ENCODE measurements around the gene EPSTI1.

EPSTI1 gene

GRCh38 chr13:43014162-43014561, 22.1 kb upstream of the EPSTI1 start:
- Histone ChIP-seq H3K9me3 (ENCODE audit: low read length) (no peaks in the 10 kb centered on the region), H3K36me3 (ENCODE audit: insufficient read depth, low read length) (no peaks in the 10 kb centered on the region), H3K79me2 (ENCODE audit: insufficient read depth, low read length) (no peaks in the 10 kb centered on the region), H3K27me3 (ENCODE audit: insufficient read depth, low read length) (no peaks in the 10 kb centered on the region), H3K27ac (ENCODE audit: low read depth, low read length, poor library complexity, severe bottlenecking) (no peak overlapping the region), H2AFZ (ENCODE audit: low read length) (no peak overlapping the region), H3K4me2 (ENCODE audit: low read length) (no peak overlapping the region), H3K9ac (ENCODE audit: low read length) (no peak overlapping the region), H3F3A (ENCODE audit: insufficient read depth, low read length) (no peaks in the 10 kb centered on the region), H4K20me1 (ENCODE audit: insufficient read depth, low read length) (no peaks in the 10 kb centered on the region), H3K9me2 (ENCODE audit: low read depth, low read length) (no peaks in the 10 kb centered on the region), H3K4me1 (ENCODE audit: insufficient read depth, low read length, severe bottlenecking) (no peaks in the 10 kb centered on the region), H3K4me3 (ENCODE audit: low read depth, low read length, poor library complexity, severe bottlenecking) (no peak overlapping the region)
- TF ChIP-seq EZH2 (IDR thresholded peaks at IDR 0.05; ENCODE audit: borderline replicate concordance, low read length) (no peak), CTCF (IDR thresholded peaks at IDR 0.05; ENCODE audit: low read length) (no peak)

DNA sequence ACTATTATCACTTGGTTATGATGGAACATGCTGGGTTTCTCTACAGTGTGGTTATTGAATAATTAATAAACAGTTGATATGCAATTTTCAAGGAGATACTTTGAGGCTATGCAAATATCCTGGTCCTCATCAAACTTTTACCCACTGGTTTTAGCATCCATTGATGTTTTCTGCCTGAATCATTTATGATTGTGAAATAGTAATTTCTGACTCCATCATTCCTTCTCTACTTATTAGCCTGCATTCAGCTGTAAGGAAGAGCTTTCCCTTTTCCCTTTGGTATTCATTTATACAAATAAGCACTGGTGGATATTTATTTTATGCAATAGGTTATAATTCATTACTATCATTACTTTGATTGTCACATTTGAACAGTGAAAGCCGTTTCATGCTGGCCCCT, 17.5 kb upstream of the EPSTI1 start:
- Histone ChIP-seq H4K20me1 (ENCODE audit: insufficient read depth, low read length) (no peaks in the 10 kb centered on the region), H2AFZ (ENCODE audit: low read length) (no peak overlapping the region), H3K4me1 (ENCODE audit: insufficient read depth, low read length, severe bottlenecking) (no peaks in the 10 kb centered on the region), H3K79me2 (ENCODE audit: insufficient read depth, low read length) (no peaks in the 10 kb centered on the region), H3K9me2 (ENCODE audit: low read depth, low read length) (no peaks in the 10 kb centered on the region), H3K9ac (ENCODE audit: low read length) (no peak overlapping the region), H3K27me3 (ENCODE audit: insufficient read depth, low read length) (no peaks in the 10 kb centered on the region), H3K4me3 (ENCODE audit: low read depth, low read length, poor library complexity, severe bottlenecking) (no peak overlapping the region), H3K9me3 (ENCODE audit: low read length) (no peaks in the 10 kb centered on the region), H3K4me2 (ENCODE audit: low read length) (no peak overlapping the region), H3K27ac (ENCODE audit: low read depth, low read length, poor library complexity, severe bottlenecking) (no peak overlapping the region), H3K36me3 (ENCODE audit: insufficient read depth, low read length) (no peaks in the 10 kb centered on the region), H3F3A (ENCODE audit: insufficient read depth, low read length) (no peaks in the 10 kb centered on the region)
- no peak for TF ChIP-seq CTCF (IDR thresholded peaks at IDR 0.05; ENCODE audit: low read length)
- TF ChIP-seq EZH2 (IDR thresholded peaks at IDR 0.05; ENCODE audit: borderline replicate concordance, low read length), result no peak

DNA sequence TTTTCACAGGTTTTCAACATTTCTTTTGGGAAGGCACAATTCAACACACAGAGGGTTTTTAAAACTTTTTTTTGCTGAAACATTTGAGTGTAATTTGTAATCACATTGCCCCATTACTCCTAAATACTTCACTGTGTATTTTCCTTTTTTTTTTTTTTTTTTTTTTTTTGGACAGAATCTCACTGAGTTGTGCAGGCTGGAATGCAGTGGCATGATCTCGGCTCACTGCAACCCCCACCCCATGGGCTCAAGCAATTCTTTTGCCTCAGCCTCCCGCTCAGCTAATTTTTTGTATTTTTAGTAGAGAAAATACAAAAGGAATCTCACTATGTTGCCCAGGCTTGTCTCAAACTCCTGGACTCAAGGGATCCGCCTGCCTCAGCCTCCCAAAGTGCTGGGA, 16.6 kb upstream of the EPSTI1 start:
- Histone ChIP-seq H3K4me3 (ENCODE audit: low read depth, low read length, poor library complexity, severe bottlenecking) (no peak overlapping the region), H3K4me1 (ENCODE audit: insufficient read depth, low read length, severe bottlenecking) (no peaks in the 10 kb centered on the region), H3K79me2 (ENCODE audit: insufficient read depth, low read length) (no peaks in the 10 kb centered on the region), H3K27me3 (ENCODE audit: insufficient read depth, low read length) (no peaks in the 10 kb centered on the region), H3K4me2 (ENCODE audit: low read length) (no peak overlapping the region), H3K9ac (ENCODE audit: low read length) (no peak overlapping the region), H3K27ac (ENCODE audit: low read depth, low read length, poor library complexity, severe bottlenecking) (no peak overlapping the region), H3K9me3 (ENCODE audit: low read length) (no peaks in the 10 kb centered on the region), H3K9me2 (ENCODE audit: low read depth, low read length) (no peaks in the 10 kb centered on the region), H3K36me3 (ENCODE audit: insufficient read depth, low read length) (no peaks in the 10 kb centered on the region), H4K20me1 (ENCODE audit: insufficient read depth, low read length) (no peaks in the 10 kb centered on the region), H3F3A (ENCODE audit: insufficient read depth, low read length) (no peaks in the 10 kb centered on the region), H2AFZ (ENCODE audit: low read length) (no peak overlapping the region)
- TF ChIP-seq CTCF (IDR thresholded peaks at IDR 0.05; ENCODE audit: low read length), result no peak
- no peak for TF ChIP-seq EZH2 (IDR thresholded peaks at IDR 0.05; ENCODE audit: borderline replicate concordance, low read length)
